NCI-H2196 (cell line): ENCODE measurements around the gene ANTXRL.
"Not testable (repeated sequence)": the region's sequence is repeated elsewhere in the genome, so short reads cannot be mapped to it uniquely, and the experiment has no call there.

Experiments used
- DNase-seq: peaks from one replicate; lab custom pipeline; 2025; ENCODE audit not compliant: unreplicated experiment; lab: John Stamatoyannopoulos, UW

Gene ANTXRL

DNA sequence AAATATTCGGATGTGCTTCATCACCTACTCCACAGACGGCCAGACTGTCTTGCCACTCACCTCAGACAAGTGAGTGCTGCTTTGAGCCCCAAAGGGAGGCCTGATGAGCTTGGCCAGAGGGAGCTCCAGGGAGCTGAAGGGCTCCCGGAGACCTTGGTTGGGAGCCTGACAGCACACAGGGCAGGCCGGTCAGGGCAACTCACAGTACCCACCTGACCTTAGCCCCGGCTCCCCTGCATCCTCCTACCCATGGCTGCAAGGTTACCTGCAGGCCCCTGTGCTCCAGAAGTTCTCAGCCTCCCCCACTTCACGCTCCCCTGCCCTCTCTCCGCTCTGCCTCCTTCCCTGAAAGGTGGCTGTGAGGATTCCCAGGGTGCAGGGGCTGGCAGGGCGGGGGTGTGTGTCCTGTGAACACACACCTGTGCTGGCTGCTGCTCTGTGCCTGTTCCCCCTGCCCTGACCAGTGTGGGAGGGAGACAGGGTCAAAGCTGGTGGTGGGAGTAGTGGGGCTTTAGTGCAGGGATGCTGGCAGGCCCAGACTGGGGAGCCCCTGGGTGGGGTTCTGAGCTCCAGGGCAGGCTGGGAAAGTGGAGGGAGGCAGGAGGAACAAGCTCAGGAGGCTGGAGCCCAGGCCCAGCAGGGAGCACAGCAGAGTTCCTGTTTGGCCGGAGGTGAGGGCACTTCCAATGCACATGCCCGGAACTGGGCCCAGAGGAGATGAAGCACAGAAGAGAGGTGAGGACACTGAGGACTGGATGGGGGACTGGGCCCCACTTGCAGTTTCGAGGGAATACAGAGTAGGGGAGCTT lies 7.2 kb downstream of the ANTXRL start:
- DNase-seq = no peak

DNA sequence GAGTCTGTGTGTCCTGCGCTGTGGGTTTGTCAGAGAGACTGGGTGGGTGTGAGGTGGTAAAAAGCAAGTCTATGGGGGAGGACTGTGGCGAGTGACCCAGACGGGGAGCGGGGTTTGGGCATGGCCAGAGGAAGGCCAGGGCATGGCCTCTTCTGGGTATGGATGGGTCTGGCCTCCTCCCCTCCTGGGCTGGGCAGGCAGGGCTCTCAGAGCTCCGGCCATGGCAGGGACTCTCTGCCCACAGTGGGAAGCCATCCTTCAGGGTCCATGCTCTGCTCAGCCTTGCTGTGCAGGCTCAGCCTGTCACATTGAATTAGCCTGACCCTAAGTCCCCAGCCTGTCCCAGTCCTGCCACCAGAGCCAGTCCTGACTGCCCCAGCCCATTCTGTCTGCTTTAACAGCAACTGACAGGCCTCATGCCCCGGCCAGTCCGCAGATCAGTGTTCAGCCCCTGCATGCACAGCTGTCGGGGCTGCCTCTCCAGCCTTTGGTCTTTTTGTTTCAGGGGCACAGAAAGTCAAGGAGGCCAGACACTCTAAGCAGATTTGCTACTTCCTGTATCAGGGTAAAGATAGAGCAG lies 7.9 kb downstream of the ANTXRL start:
- DNase-seq = no peak

DNA sequence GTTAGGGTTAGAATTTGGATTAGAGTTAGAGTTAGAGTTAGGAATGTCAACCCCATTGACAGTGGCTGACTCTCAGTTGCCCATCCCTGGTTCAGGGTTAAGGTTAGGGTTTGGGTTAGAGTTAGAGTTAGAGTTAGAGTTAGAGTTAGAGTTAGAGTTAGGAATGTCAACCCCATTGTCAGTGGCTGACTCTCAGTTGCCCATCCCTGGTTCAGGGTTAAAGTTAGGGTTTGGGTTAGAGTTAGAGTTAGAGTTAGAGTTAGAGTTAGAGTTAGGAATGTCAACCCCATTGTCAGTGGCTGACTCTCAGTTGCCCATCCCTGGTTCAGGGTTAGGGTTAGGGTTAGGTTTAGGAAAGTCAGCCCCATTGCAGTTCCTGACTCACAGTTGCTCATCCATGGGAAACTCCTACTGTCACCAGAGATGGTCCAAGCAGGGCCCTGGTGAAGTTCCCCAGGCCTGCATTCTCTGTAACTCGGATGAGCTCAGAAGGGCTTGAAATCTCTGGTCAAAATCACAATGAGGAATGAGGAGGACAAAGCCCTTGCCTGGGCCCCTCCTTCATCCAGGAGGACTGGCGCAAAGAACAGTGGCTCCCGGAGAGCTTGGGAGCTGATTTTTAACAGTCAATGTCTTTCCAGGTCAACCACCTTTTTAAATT lies 8.7 kb downstream of the ANTXRL start:
- not testable (repeated sequence) for DNase-seq

DNA sequence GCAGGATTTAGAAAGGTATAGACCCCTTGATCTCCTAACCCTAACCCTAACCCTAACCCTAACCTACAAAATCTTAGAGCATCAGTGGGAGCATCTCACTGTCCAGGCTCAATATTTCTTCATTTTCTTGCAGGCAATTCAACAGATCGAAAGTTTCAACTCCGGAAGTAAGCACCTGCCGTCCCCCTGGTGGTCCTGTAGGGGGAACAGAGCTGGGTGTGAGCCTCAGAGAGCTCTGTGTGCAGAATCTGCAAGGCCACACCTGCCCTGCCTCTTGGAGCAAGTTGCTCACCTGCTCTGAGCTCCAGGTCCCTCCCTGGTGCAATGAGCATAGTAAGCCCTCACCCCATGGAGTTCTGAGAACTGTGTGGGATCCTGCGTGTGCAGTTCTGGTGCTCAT lies 9.3 kb downstream of the ANTXRL start:
- DNase-seq = not testable (repeated sequence)

DNA sequence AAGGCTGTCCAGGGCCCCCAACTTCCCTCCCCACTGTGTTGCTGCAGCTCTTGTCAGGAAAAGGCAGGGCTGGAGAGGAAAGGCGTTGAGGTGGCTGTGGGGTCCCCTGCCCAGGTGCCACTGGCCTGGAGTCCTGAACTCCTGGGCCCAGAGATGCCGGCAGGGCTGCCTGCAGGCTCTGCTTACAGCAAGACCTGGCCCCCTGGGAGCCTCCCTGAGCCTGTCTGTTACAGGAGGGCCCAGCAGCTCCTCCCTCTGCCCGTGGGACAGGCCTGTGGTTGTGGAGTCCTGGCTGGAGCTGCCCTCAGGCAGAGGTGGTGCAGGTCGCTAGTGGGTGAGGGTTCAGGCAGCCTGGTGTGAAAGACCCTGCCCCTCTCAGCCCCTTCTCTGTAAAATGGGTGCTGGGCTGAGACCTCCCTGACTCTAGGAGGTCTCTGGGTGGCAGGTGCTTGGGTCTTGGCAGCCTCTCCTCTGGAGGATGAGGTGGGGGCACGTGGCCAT lies 9.9 kb downstream of the ANTXRL start:
- DNase-seq = no peak

DNA sequence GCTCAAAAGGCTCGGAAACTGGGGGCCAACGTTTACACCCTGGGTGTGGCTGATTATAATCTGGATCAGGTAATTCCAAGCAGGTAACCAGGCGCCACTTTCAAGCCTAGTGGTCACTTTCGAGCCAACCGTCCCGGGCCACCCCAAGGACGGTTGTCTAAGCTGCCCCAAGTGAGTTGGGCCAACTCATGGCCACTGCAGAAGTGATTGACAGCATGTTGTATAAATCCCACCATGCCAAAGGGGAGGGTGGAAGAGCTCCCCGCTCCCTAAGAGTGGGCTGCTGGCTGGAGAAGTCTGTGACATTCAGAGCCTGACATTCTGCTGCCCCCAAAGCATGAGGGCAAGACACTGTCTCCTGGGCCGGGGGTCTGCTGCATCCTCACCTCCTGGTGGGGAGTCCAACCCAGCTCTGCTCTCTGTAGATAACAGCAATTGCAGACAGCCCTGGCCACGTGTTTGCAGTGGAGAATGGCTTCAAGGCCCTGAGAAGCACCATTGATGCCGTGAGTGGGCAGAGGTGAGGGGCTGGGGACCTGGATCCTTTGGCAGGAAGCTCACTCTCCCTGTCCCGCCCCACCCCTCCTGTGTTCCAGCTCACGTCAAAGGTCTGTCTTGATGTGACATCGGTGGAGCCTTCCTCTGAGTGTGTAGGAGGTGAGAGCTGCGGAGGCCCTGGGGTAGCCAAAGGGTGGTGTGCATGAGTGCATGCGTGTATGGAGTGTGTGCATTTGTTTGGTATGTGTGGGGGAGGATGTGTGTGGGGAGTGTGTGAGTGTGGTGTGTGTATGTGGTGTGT lies 10.8 kb downstream of the ANTXRL start:
- DNase-seq = no peak

DNA sequence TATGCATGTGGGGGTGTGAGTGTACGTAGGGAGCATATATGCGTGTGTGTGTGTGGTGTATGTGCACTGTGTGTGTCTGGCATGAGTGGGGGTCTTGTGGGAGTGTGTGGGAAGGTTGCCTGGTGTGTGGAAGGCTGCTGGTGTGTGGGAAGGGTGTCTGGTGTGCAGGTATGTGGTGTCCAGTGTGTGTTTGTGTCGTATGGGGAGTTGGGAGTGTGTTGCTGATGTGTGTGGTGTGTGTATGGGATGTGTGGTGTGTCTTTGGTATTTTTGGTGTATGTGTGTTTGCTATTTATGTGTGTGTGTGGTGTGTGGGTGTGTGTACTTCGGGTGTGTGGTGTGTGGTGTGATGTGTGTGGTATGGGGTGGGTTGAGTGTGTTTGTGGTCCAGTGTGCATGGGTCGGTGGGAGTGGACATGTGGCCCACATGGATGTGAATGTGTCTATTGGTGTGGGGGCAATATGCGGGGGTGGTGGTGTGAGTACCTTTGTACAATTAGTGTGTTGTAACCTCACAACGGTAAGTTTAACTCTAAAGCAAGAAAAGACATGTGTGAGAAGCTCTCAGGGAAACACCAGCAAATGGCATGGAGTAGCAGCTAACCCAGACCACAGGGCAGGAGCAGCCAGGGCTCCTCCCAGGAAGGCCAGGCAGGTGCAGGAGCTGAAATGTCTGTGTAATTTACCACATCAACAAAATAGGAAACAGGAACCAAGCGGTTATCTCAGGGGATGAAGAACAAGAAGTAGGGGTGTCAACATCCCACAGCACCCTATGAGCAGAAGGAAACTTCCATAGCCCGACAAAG lies 11.9 kb downstream of the ANTXRL start:
- no peak for DNase-seq

DNA sequence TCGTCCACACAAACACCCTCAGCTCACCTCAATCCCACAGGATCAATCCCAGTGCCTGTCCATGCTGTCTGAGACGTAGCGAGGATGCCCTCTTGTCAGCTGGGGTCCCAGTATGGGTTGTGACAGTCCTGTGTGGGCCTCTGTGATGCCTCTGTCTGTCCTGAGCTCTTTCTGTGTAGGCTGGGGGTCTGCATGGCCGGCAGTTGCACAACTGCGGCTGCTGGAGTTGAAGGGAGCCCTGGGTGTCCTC lies 12.4 kb downstream of the ANTXRL start:
- no peak for DNase-seq

DNA sequence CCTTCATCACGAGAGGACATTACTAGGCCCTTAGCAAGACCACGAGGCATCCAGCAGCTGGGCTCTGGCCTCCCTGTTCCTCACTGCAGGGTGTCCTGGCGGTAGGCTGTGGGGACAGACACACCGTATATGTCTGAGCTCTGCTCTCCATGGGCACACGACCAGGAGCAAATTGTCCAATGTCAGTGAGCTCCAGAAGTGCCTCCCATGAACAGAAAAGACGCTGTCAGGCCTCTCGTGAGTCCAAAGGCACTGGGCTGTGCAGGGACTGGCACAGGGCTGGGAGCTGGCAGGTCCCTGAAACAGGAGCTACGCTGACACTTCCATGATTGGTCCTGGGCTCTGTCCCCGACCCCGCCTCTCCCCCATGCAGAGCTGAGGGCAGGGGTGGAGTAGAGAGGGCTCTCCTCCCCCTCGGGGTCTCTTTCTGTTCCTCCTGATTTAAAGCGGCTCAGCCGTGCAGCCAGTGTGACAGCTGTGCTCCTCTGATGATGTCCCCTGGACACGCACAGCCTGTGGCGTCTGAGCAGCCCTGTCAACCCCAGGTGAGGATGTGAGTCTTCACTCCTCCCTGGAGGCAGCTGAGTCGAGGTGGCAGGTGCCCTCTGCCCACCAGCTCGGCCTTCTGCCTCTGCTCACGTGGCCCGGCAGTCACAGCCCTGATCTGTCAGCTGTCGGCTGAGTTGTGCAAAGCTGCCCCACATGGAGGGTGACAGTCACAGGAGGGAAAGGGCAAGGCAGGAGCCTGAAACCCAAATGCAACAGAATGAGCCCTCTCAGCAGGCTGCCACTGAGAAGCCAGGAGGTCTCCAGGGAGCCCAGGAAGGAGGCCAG lies 13.0 kb downstream of the ANTXRL start:
- no peak for DNase-seq

DNA sequence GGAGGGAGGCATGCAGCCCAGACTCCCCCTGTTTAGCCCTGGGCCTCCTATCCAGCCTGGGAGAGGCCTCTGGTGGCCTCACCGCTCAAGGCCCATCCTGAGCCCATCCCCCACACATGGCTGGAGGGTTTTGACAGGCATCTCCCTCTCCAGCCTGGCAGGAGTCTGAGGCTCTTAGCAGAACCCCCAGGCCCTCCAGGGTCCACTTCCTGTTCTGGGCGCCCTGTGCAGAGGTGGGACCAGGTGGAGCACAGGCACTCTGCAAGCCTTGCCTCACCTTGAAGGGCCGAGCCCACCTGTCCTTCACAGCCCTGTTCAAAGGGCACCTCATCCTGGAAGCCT lies 13.5 kb downstream of the ANTXRL start:
- not testable (repeated sequence) for DNase-seq

DNA sequence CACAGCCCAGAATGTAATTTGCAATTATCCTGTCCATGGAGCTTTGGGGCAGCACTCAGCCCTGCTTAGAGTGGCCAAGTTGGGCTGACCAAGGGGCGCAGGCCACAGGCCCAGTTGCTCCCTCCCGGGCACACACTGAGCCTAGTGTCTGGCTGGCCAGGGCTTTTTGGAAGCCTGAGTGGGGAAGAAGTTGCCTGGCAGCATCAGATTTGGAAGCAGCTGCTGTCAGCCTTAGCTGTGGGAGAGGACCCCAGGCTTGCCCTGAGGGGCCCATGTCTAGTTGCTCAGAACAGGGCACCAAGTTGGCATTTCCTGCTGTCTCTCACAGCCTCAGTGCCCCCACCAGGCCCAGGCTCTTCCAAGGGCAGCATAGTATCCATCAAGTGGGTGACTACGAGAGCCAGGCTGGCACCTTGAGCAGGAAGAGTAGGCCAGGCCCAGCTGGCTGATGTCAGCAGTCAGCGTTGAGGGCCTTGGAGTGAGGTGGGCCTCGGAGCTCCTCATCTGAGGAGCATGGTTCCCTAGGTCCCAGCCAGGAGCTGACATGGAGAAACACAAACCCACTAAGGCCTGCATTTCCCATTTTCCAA lies 14.4 kb downstream of the ANTXRL start:
- DNase-seq = no peak

DNA sequence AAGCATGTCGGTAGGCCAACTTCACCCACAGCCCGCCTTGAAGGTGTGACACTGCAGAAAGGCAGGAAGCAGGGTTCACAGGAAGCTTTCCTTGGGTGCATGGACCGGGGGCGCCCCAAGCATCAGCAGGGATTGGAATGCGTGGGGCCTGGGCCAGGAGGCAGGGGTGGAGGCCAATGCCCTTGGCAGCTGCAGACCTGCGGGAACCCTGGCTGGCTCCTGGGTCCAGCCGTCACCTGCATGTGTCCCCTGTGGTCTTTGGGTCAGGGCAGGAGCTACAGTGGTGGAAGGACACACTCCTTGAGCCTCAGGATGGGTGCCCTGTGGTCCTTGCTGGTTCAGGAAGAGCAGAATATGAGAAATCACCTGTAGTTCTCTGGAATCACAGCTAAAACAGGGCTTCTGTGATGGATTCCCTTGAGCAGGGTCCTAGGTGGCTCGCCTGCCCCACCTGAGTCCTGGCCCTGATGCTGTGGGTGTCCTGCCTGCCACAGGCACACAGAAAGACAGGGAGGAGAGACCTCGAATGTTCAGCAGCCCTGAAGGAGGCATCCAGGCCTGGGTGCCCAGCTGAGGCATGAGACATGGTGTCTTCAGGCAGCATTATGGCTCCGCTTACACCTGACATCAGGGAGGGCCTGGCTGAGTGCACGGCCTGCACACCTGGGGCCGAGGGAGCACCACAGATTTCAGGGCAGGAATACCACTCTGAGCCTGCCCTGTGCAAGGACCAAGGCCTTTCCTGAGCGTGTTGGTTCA lies 15.1 kb downstream of the ANTXRL start:
- no peak for DNase-seq

DNA sequence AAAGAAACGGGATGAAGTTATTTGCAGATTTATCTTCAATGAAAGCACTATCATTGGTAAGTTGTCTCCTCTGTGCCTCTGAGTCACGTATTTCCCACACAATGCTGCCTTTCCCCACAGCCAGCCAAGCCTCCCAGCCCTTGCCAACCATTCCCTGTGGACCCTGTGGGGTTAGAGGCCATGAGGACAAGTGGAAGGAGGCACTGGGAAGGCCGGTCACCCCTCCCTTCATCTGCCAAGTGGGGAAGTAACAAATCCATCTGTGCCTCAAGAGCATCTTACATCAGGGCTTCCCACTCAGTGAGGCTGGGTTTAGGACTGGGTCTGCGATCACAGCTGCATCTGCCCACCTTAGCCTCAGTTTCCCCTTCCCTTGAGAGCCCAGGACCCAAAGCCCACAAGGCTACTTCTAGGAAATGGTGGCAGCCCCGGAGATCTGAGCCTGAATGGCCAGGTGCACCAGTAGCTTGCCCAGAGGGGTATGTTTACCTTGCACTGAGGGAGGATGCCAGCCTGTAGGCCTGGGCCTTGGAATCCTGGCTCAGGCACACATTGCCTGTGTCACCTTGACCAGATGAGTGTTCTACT lies 16.1 kb downstream of the ANTXRL start:
- not testable (repeated sequence) for DNase-seq

DNA sequence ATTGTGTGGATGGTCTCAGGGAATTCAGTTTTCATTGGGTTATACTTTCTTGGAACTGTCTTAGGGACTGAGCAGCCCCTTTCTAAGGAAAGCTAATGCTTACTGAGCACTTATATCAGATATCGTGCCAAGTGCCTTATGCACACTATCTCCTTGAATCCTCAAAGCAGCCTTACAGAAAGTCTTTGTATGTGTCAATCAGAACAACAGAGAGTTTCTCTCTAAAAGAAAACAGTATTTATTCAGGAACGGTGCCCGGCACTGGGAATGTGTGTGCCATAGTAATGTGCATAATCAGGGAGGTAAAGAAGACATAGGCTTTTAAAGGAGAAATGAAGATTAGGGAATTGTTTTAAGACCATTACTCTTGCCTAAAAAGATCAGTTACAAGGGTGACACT lies 17.3 kb downstream of the ANTXRL start:
- no peak for DNase-seq

DNA sequence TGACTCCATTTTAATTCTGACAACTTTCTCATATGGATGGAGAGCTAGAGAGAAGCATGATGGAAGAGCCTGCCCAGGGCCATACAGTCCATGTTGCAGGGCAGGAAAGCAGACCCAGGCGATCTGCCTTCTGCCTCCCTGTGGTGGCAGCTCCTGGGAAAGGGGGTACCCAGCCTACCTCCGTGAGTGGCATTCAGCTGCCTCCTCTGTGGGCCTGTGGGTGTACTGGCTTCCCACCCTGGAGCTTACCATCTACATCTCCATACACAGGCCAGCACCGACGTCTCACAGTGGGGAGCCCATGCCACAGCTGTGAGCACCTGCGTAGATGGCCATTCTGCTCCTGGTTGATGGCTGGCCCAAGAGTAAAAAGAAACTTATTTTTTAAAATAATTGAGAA lies 17.9 kb downstream of the ANTXRL start:
- DNase-seq = not testable (repeated sequence)

DNA sequence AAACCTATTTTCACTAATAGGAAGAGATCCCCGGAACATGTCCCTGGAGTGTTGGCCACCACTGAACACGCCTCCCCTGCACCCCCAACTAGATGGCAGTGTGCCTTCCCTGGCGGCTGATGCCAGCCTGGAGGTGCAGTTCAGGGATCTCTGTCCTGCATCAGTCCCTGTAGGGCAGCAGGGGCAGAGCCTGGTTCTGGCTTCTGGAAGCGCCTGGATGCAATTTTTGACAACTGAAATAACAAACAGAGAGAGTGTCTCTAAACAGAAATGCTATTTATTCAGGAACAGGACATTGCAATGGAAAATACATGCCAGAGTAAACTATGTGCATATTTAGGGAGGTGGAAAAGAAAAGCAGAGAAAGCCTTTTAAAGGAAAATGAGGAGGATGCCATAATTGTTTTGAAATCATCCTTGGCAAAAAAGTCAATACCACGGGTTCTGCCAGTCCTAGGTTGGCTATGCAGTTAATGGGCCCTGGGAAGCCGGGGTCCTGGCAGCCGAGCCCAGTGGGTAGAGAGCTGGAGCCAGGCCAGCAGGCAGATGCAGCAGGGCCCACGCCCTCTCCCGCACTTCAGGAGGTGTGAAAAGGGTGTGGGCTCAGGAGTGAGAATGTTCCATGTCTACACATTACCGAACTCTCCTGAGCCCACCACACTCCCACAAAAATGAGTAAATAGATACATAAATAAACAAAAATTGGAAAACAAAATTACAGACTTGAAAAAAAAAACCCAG lies 18.5 kb downstream of the ANTXRL start:
- DNase-seq = no peak

DNA sequence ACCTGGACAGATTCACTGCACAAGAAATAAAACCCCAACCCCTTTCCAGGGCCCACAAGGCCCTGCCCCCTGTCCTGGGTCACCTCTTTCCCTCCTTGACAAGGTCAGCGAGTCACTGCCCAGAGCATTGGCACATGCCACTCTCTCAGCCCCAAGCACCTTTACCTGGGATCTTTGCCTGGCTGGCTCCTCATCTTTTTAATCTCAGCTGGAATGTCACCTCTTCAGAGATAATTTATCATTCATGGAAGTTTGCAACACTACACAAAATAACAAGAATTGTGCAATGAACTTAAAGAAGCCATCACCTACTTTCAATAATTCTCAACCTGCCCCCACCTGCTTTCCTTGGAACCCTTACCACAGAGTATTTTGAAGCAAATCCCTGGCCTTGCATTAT lies 19.2 kb downstream of the ANTXRL start:
- DNase-seq = no peak
